Loucy (cell line): Measurements from ENCODE around the gene FREM2.

ENCODE experiments used
- H2AFZ ChIP-seq: fragments of 200-600 bp; sonication (generic); 2 replicates; pipeline ENCODE4 v1.6.0; 2016; ENCODE audit warnings: antibody characterized with exemption, mild to moderate bottlenecking, low read length, moderate library complexity
- H3F3A ChIP-seq: fragments of 200-600 bp; 2 replicates; pipeline ENCODE4 v1.6.0; 2016; ENCODE audit warnings: antibody characterized with exemption, low read depth, mild to moderate bottlenecking
- H3K27me3 ChIP-seq: fragments of 200-600 bp; sonication (generic); 2 replicates; pipeline ENCODE4 v1.6.1; 2014; ENCODE audit warnings: low read length, mild to moderate bottlenecking; ENCODE audit not compliant: insufficient read depth, poor library complexity, severe bottlenecking
- H3K36me3 ChIP-seq: fragments of 200-600 bp; sonication (generic); 2 replicates; pipeline ENCODE4 v1.6.1; 2016; ENCODE audit warnings: low read length; ENCODE audit not compliant: insufficient read depth
- H3K4me1 ChIP-seq: fragments of 200-600 bp; sonication (generic); 2 replicates; pipeline ENCODE4 v1.5.1; 2014; ENCODE audit warnings: low read length, mild to moderate bottlenecking; ENCODE audit not compliant: insufficient read depth, poor library complexity, severe bottlenecking
- H3K4me2 ChIP-seq: fragments of 200-600 bp; sonication (generic); 2 replicates; pipeline ENCODE4 v1.6.0; 2014; ENCODE audit warnings: antibody characterized with exemption, low read length, low read depth, mild to moderate bottlenecking; ENCODE audit not compliant: poor library complexity, severe bottlenecking
- H3K4me3 ChIP-seq: fragments of 200-600 bp; sonication (generic); 2 replicates; pipeline ENCODE4 v1.5.1; 2014; ENCODE audit warnings: low read length, mild to moderate bottlenecking, mixed read lengths; ENCODE audit not compliant: poor library complexity, severe bottlenecking
- H3K79me2 ChIP-seq: fragments of 200-600 bp; sonication (generic); 2 replicates; pipeline ENCODE4 v1.6.1; 2014; ENCODE audit warnings: low read length; ENCODE audit not compliant: insufficient read depth
- H3K9ac ChIP-seq: fragments of 200-600 bp; sonication (generic); 2 replicates; pipeline ENCODE4 v1.6.0; 2014; ENCODE audit warnings: mild to moderate bottlenecking, low read depth, low read length, moderate library complexity; ENCODE audit not compliant: poor library complexity, severe bottlenecking
- H3K9me2 ChIP-seq: fragments of 200-600 bp; sonication (generic); replicated peaks from 2 replicates; pipeline ENCODE4 v1.6.1; 2016; ENCODE audit warnings: low read depth, low read length, mixed read lengths
- H3K9me3 ChIP-seq: fragments of 200-600 bp; sonication (generic); 2 replicates; pipeline ENCODE4 v1.6.1; 2014; ENCODE audit warnings: mild to moderate bottlenecking, antibody characterized with exemption, low read length, low read depth; ENCODE audit not compliant: insufficient read depth
- H4K20me1 ChIP-seq: fragments of 200-600 bp; sonication (generic); 2 replicates; pipeline ENCODE4 v1.6.0; 2014; ENCODE audit warnings: antibody characterized with exemption, low read length, mild to moderate bottlenecking; ENCODE audit not compliant: insufficient read depth, poor library complexity, severe bottlenecking
- EZH2phosphoT487 ChIP-seq: fragments of 200-600 bp; IDR thresholded peaks from 2 replicates; pipeline ENCODE4 v1.6.1; 2018; ENCODE audit warnings: antibody characterized with exemption, mild to moderate bottlenecking, moderate library complexity, borderline replicate concordance
- TF ChIP-seq, protein P1 (sequence below): fragments of 200-600 bp; sonication (generic); conservative IDR thresholded peaks from 2 replicates; pipeline ENCODE4 v1.5.1; 2014; ENCODE audit warnings: mild to moderate bottlenecking, antibody characterized with exemption, low read length

FREM2 gene

DNA sequence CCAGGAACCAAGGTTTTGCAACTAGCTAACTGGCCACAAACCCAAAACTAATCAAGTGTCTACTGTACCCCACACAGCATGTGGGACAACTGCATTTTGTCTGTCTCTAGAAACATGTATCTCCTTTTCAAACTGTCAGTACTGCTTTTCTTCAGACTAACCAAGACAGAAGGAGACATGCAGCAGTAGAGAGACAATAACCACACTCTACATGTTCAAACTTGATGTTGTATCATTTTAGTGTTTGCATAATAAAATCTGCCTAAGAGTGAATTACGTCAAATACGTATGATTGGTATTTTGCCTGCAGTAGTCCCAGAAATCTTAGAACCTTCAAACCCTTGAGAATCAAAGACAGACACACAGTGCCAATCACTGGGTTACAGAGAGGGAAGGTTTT, 22.0 kb upstream of the FREM2 start:
- no peaks in the 10 kb centered on the region for H3F3A ChIP-seq
- no peaks in the 10 kb centered on the region for H4K20me1 ChIP-seq
- no peaks in the 10 kb centered on the region for H3K4me1 ChIP-seq
- H2AFZ ChIP-seq = no peak overlapping the region
- H3K27me3 ChIP-seq = no peaks in the 10 kb centered on the region
- H3K9me2 ChIP-seq = no peaks in the 10 kb centered on the region
- H3K9ac ChIP-seq = no peak overlapping the region
- no peak overlapping the region for H3K4me3 ChIP-seq
- H3K36me3 ChIP-seq = no peaks in the 10 kb centered on the region
- no peak overlapping the region for H3K4me2 ChIP-seq
- H3K79me2 ChIP-seq = no peaks in the 10 kb centered on the region
- no peaks in the 10 kb centered on the region; the same call in 1 of the 2 replicates for H3K9me3 ChIP-seq
- TF ChIP-seq EZH2phosphoT487 = no peak
- TF ChIP-seq, protein P1, sequence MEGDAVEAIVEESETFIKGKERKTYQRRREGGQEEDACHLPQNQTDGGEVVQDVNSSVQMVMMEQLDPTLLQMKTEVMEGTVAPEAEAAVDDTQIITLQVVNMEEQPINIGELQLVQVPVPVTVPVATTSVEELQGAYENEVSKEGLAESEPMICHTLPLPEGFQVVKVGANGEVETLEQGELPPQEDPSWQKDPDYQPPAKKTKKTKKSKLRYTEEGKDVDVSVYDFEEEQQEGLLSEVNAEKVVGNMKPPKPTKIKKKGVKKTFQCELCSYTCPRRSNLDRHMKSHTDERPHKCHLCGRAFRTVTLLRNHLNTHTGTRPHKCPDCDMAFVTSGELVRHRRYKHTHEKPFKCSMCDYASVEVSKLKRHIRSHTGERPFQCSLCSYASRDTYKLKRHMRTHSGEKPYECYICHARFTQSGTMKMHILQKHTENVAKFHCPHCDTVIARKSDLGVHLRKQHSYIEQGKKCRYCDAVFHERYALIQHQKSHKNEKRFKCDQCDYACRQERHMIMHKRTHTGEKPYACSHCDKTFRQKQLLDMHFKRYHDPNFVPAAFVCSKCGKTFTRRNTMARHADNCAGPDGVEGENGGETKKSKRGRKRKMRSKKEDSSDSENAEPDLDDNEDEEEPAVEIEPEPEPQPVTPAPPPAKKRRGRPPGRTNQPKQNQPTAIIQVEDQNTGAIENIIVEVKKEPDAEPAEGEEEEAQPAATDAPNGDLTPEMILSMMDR = no peak

- Histone ChIP-seq H4K20me1 (no peaks in the 10 kb centered on the region), H3K27me3 (no peaks in the 10 kb centered on the region), H3F3A (no peaks in the 10 kb centered on the region), H3K4me2 (no peak overlapping the region), H3K4me1 (no peaks in the 10 kb centered on the region), H3K4me3 (no peak overlapping the region), H3K9ac (no peak overlapping the region), H2AFZ (no peak overlapping the region), H3K9me3 (no peaks in the 10 kb centered on the region; the same call in 1 of the 2 replicates), H3K36me3 (no peaks in the 10 kb centered on the region), H3K79me2 (no peaks in the 10 kb centered on the region), H3K9me2 (no peaks in the 10 kb centered on the region)
- no peak for TF ChIP-seq EZH2phosphoT487
- TF ChIP-seq, protein P1 = no peak
Observed at GRCh38 chr13:38667526-38668109, 19.3 kb upstream of the FREM2 start.

- Histone ChIP-seq H3K79me2 (no peaks in the 10 kb centered on the region), H3K4me3 (no peak overlapping the region), H3K4me1 (no peaks in the 10 kb centered on the region), H3K9me2 (no peaks in the 10 kb centered on the region), H3K27me3 (no peaks in the 10 kb centered on the region), H3K4me2 (no peak overlapping the region), H4K20me1 (no peaks in the 10 kb centered on the region), H3F3A (no peaks in the 10 kb centered on the region), H3K9me3 (no peaks in the 10 kb centered on the region; the same call in 1 of the 2 replicates), H3K36me3 (no peaks in the 10 kb centered on the region), H2AFZ (no peak overlapping the region), H3K9ac (no peak overlapping the region)
- TF ChIP-seq, protein P1 = no peak
- TF ChIP-seq EZH2phosphoT487 = no peak
Observed at GRCh38 chr13:38669234-38669964, 17.5 kb upstream of the FREM2 start.
